K562 (cell line): Measurements from ENCODE around the gene TMEM79. TPM values are rescaled to one million over a fixed set of nuclear protein-coding genes. Genes with fewer than 3 reads are reported as not detected.

ENCODE experiments used
- ADNP ChIP-seq: fragments of 200-800 bp; sonication (Bioruptor generic); IDR thresholded peaks from 2 replicates; pipeline ENCODE4 v1.6.1; 2016; ENCODE audit warnings: missing genetic modification characterization, missing compliant biosample characterization
- BCOR ChIP-seq: fragments of 450-650 bp; IDR thresholded peaks from 2 replicates; pipeline ENCODE4 v1.6.1; 2016
- CSDE1 ChIP-seq, 2 experiments: fragments of 450-650 bp; IDR thresholded peaks; 2 replicates each; pipeline ENCODE4 v1.6.1; 2016; ENCODE audit warnings: mild to moderate bottlenecking in 1 of 2
- DDX20 ChIP-seq: fragments of 450-650 bp; IDR thresholded peaks from 2 replicates; pipeline ENCODE4 v1.6.1; 2016; ENCODE audit warnings: missing genetic modification characterization, low read depth, mild to moderate bottlenecking, missing compliant biosample characterization, moderate library complexity
- EZH2 ChIP-seq: IDR thresholded peaks from 2 replicates; pipeline ENCODE4 v1.6.1; 2012; ENCODE audit warnings: low read depth, mild to moderate bottlenecking, inconsistent platforms, low read length, borderline replicate concordance
- GATAD2B ChIP-seq: fragments of 450-650 bp; IDR thresholded peaks from 2 replicates; pipeline ENCODE4 v1.6.1; 2017; ENCODE audit warnings: mild to moderate bottlenecking, borderline replicate concordance
- HDAC2 ChIP-seq: fragments of 450-650 bp; IDR thresholded peaks from 2 replicates; pipeline ENCODE4 v1.6.1; 2016; ENCODE audit warnings: mild to moderate bottlenecking
- HIVEP1 ChIP-seq: fragments of 250-450 bp; sonication (Bioruptor Pico); IDR thresholded peaks from 2 replicates; pipeline ENCODE4 v1.4.0; 2020; ENCODE audit warnings: mild to moderate bottlenecking
- IRF2 ChIP-seq: sonication (generic); formaldehyde crosslinking; IDR thresholded peaks from 2 replicates; pipeline ENCODE4 v1.8.1; 2022; ENCODE audit warnings: mild to moderate bottlenecking, missing genetic modification reagents
- KDM1A ChIP-seq, 2 experiments: fragments of 450-650 bp; IDR thresholded peaks; 2 replicates each; pipeline ENCODE4 v1.6.1; 2016; ENCODE audit warnings: mild to moderate bottlenecking in 2 of 2
- MEF2A ChIP-seq: IDR thresholded peaks from 2 replicates; pipeline ENCODE4 v1.6.1; 2011; ENCODE audit warnings: low read depth, mild to moderate bottlenecking, low read length, moderate library complexity; ENCODE audit not compliant: control insufficient read depth
- MXI1 ChIP-seq: IDR thresholded peaks from 2 replicates; pipeline ENCODE4 v1.6.1; 2011; ENCODE audit warnings: low read depth, mild to moderate bottlenecking, improper control_type of control experiment, low read length
- RBM25 ChIP-seq: fragments of 200-400 bp; formaldehyde crosslinking; IDR thresholded peaks from 2 replicates; pipeline ENCODE4 v1.6.1; 2018; ENCODE audit warnings: low read length, low read depth, moderate library complexity; ENCODE audit not compliant: severe bottlenecking
- THRAP3 ChIP-seq: fragments of 450-650 bp; IDR thresholded peaks from 2 replicates; pipeline ENCODE4 v1.6.1; 2016; ENCODE audit warnings: mild to moderate bottlenecking, inconsistent platforms, borderline replicate concordance
- TRIM24 ChIP-seq, 2 experiments: fragments of 450-650 bp; IDR thresholded peaks; 2 replicates each; pipeline ENCODE4 v1.6.1; 2016
- TRIM28 ChIP-seq: fragments of 450-650 bp; IDR thresholded peaks from 2 replicates; pipeline ENCODE4 v1.6.1; 2017
- YBX1 ChIP-seq: fragments of 450-650 bp; IDR thresholded peaks from 2 replicates; pipeline ENCODE4 v1.7.1; 2016; ENCODE audit warnings: mild to moderate bottlenecking
- ZFP1 ChIP-seq: fragments of 450-650 bp; formaldehyde crosslinking; IDR thresholded peaks from 2 replicates; pipeline ENCODE4 v1.4.0; 2020; ENCODE audit warnings: mild to moderate bottlenecking, mixed read lengths
- ZNF133 ChIP-seq: fragments of 250-450 bp; sonication (Bioruptor Pico); IDR thresholded peaks from 2 replicates; pipeline ENCODE4 v1.4.0; 2020; ENCODE audit warnings: mild to moderate bottlenecking
- ZNF311 ChIP-seq: fragments of 250-450 bp; sonication (Bioruptor Pico); IDR thresholded peaks from 2 replicates; pipeline ENCODE4 v1.4.0; 2020; ENCODE audit warnings: mild to moderate bottlenecking, moderate library complexity
- ZNF76 ChIP-seq: fragments of 250-450 bp; sonication (Bioruptor Pico); IDR thresholded peaks from 2 replicates; pipeline ENCODE4 v1.4.0; 2020; ENCODE audit warnings: mild to moderate bottlenecking, moderate library complexity, borderline replicate concordance
- polyA plus RNA-seq, 8 experiments: library from polyadenylated mRNA; depleted of rRNA in 4 of 8; stranded (reverse) in 5 of 8; unstranded in 3 of 8; fragments of >200 nt; fragmentation: Nextera tagmentation in 2 of 8; fragmentation: Illumina TruSeq in 1 of 8; extraction: Ambion mirVana in 2 of 8; extraction: Trizol in 1 of 8; gene quantifications; 2 replicates each; pipeline versions ENCODE4 v1.2.1 to v1.2.3, GENCODE V29; 2011 to 2014; ENCODE audit warnings: inconsistent platforms in 1 of 8, missing spikeins in 1 of 8
- total RNA-seq, 7 experiments: library from RNA; depleted of rRNA in 6 of 7; stranded (reverse); fragments of >200 nt in 6 of 7; fragmentation: Illumina TruSeq in 2 of 7; extraction: Trizol in 2 of 7; gene quantifications; 2 replicates each; pipeline versions ENCODE4 v1.2.1 to v1.2.3, GENCODE V29; 2011 to 2021; ENCODE audit warnings: low replicate concordance in 1 of 7
- TF ChIP-seq, protein P1 (sequence below): fragments of 450-650 bp; IDR thresholded peaks from 2 replicates; pipeline ENCODE4 v1.6.1; 2016; ENCODE audit warnings: borderline replicate concordance
- TF ChIP-seq, protein P2 (sequence below): sonication (generic); formaldehyde crosslinking; IDR thresholded peaks from 2 replicates; pipeline ENCODE4 v1.8.0; 2022; ENCODE audit warnings: mild to moderate bottlenecking, missing genetic modification reagents, borderline replicate concordance
- TF ChIP-seq, protein P3 (sequence below): fragments of 250-450 bp; sonication (Bioruptor Pico); IDR thresholded peaks from 2 replicates; pipeline ENCODE4 v1.5.0; 2022; ENCODE audit warnings: mild to moderate bottlenecking

The TMEM79 gene
- total and polyA plus RNA-seq, 9 of the 15 experiments (the other 6 are each of a cell fraction or from before 2014, with no cell fraction given), result 0.69 to 6.8 (median 4.0) TPM

DNA sequence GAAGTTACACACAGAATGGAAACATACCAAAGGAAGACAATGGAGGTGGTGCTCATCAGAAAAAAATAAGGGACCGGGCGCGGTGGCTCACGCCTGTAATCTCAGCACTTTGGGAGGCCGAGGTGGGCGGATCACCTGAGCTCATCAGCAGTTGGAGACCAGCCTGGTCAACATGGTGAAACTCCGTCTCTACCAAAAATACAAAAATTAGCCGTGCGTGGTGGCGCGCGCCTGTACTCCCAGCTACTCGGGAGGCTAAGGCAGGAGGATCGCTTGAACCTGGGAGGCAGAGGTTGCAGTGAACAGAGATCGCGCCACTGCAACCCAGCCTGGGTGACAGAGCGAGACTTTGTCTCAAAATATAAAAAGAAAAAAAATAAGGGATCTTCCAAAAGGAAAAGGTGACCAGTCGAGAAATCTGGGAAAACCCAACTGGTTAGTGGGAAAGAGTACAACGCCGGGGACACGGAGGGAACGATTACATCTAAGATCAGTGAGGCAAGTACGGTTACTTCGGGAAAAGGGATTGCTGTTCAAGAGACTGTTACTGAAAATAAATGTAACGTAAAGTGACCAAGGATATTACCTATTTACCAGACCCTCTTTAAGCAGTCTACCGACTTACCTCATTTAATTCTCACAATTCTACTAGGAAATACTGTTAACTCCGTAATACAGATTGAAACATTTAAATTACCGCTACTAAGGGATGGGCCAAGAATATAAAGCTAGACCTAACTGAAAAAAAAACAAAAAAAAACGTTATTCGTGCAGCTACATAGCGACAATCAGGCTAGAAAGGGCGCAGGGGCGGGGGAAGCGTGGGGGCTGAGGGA is 53.1 kb downstream of the TMEM79 start (continued):
- TF ChIP-seq RBM25, result no peak
- no peak for TF ChIP-seq ZFP1 (CRISPR knock-in tag)
- peak; percentile 76; the same call in 1 of the 2 replicates for TF ChIP-seq ADNP
- peak; percentile 14; the same call in 1 of the 2 replicates for TF ChIP-seq HDAC2
- 0 out of 2 replicates have a peak, but pooled peaks have one; percentile 67 for TF ChIP-seq YBX1
- no peak for TF ChIP-seq GATAD2B
- no peak for TF ChIP-seq ZNF76 (CRISPR knock-in tag)
- peak; percentile 79 to 84 for TF ChIP-seq KDM1A (IDR thresholded peaks at IDR 0.05)
- no peak for TF ChIP-seq MEF2A
- TF ChIP-seq EZH2, result no peak
- TF ChIP-seq, protein P1, sequence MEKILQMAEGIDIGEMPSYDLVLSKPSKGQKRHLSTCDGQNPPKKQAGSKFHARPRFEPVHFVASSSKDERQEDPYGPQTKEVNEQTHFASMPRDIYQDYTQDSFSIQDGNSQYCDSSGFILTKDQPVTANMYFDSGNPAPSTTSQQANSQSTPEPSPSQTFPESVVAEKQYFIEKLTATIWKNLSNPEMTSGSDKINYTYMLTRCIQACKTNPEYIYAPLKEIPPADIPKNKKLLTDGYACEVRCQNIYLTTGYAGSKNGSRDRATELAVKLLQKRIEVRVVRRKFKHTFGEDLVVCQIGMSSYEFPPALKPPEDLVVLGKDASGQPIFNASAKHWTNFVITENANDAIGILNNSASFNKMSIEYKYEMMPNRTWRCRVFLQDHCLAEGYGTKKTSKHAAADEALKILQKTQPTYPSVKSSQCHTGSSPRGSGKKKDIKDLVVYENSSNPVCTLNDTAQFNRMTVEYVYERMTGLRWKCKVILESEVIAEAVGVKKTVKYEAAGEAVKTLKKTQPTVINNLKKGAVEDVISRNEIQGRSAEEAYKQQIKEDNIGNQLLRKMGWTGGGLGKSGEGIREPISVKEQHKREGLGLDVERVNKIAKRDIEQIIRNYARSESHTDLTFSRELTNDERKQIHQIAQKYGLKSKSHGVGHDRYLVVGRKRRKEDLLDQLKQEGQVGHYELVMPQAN, result 0 out of 2 replicates have a peak, but pooled peaks have one; percentile 12
- peak; percentile 94 for TF ChIP-seq BCOR
- TF ChIP-seq, protein P2, sequence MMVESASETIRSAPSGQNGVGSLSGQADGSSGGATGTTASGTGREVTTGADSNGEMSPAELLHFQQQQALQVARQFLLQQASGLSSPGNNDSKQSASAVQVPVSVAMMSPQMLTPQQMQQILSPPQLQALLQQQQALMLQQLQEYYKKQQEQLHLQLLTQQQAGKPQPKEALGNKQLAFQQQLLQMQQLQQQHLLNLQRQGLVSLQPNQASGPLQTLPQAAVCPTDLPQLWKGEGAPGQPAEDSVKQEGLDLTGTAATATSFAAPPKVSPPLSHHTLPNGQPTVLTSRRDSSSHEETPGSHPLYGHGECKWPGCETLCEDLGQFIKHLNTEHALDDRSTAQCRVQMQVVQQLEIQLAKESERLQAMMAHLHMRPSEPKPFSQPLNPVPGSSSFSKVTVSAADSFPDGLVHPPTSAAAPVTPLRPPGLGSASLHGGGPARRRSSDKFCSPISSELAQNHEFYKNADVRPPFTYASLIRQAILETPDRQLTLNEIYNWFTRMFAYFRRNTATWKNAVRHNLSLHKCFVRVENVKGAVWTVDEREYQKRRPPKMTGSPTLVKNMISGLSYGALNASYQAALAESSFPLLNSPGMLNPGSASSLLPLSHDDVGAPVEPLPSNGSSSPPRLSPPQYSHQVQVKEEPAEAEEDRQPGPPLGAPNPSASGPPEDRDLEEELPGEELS (CRISPR knock-in tag), result no peak
- TF ChIP-seq CSDE1 (IDR thresholded peaks at IDR 0.05), result 0 out of 4 replicates have a peak, but pooled peaks of 1 of the 2 experiments have one; percentile 18
- no peak for TF ChIP-seq ZNF311
- TF ChIP-seq MXI1, result 0 out of 2 replicates have a peak, but pooled peaks have one; percentile 48
- TF ChIP-seq ZNF133, result no peak
- TF ChIP-seq THRAP3, result 0 out of 2 replicates have a peak, but pooled peaks have one; percentile 53
- TF ChIP-seq HIVEP1 (CRISPR knock-in tag), result no peak
- TF ChIP-seq, protein P3, sequence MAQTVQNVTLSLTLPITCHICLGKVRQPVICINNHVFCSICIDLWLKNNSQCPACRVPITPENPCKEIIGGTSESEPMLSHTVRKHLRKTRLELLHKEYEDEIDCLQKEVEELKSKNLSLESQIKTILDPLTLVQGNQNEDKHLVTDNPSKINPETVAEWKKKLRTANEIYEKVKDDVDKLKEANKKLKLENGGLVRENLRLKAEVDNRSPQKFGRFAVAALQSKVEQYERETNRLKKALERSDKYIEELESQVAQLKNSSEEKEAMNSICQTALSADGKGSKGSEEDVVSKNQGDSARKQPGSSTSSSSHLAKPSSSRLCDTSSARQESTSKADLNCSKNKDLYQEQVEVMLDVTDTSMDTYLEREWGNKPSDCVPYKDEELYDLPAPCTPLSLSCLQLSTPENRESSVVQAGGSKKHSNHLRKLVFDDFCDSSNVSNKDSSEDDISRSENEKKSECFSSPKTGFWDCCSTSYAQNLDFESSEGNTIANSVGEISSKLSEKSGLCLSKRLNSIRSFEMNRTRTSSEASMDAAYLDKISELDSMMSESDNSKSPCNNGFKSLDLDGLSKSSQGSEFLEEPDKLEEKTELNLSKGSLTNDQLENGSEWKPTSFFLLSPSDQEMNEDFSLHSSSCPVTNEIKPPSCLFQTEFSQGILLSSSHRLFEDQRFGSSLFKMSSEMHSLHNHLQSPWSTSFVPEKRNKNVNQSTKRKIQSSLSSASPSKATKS (CRISPR knock-in tag), result no peak
- peak; percentile 12 to 26; a peak in 1 of 4 replicates for TF ChIP-seq TRIM24 (IDR thresholded peaks at IDR 0.05)
- TF ChIP-seq TRIM28, result peak; percentile 89
- no peak for TF ChIP-seq IRF2 (CRISPR knock-in tag)
- TF ChIP-seq DDX20 (tag), result no peak
